ENCODE measurements around the gene CADPS.

The CADPS gene

GRCh38 chr3:62758296-62759066 is 116.7 kb downstream of the CADPS start:
- H3K4me3 ChIP-seq (ENCODE audit: low read length) = no peak overlapping the region
- no peaks in the 10 kb centered on the region for H3K9me3 ChIP-seq (ENCODE audit: control insufficient read depth, low read length)
- H3K27me3 ChIP-seq (ENCODE audit: control insufficient read depth, insufficient read depth, low read length) = no peaks in the 10 kb centered on the region
- H3K36me3 ChIP-seq (ENCODE audit: control insufficient read depth, insufficient read depth, low read length) = no peaks in the 10 kb centered on the region
- no peak overlapping the region for H3K9ac ChIP-seq (ENCODE audit: low read length)
- H3K4me1 ChIP-seq (ENCODE audit: control insufficient read depth, insufficient read depth, low read length) = no peaks in the 10 kb centered on the region

- Histone ChIP-seq H3K4me3 (ENCODE audit: low read length) (no peak overlapping the region), H3K9me3 (ENCODE audit: control insufficient read depth, low read length) (no peaks in the 10 kb centered on the region), H3K9ac (ENCODE audit: low read length) (no peak overlapping the region), H3K27me3 (ENCODE audit: control insufficient read depth, insufficient read depth, low read length) (no peaks in the 10 kb centered on the region), H3K36me3 (ENCODE audit: control insufficient read depth, insufficient read depth, low read length) (no peaks in the 10 kb centered on the region), H3K4me1 (ENCODE audit: control insufficient read depth, insufficient read depth, low read length) (no peaks in the 10 kb centered on the region)
These were observed 118.2 kb downstream of the CADPS start for GRCh38 chr3:62757045-62757444.

DNA sequence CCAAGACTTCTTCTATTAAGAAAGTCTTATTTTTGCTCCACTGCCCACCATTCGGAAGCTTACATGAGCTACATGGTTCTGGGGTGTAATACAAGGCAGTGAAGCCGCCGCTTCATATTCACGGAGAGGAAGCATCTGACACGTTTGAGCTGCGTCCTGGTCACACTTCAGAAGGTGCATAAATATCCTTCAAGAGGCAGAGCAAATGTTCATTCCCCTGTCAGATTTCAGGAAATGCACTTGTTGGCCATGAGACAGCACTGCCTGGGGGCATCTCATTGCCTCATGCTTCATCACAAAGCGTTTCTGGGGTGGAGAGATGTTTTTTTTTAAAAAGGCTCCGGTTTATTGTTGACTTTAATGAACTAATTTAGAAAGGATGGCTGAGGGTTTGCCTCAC is 119.9 kb downstream of the CADPS start:
- Histone ChIP-seq H3K9me3 (ENCODE audit: control insufficient read depth, low read length) (no peaks in the 10 kb centered on the region), H3K4me1 (ENCODE audit: control insufficient read depth, insufficient read depth, low read length) (no peaks in the 10 kb centered on the region), H3K4me3 (ENCODE audit: low read length) (no peak overlapping the region), H3K36me3 (ENCODE audit: control insufficient read depth, insufficient read depth, low read length) (no peaks in the 10 kb centered on the region), H3K9ac (ENCODE audit: low read length) (no peak overlapping the region), H3K27me3 (ENCODE audit: control insufficient read depth, insufficient read depth, low read length) (no peaks in the 10 kb centered on the region)

DNA sequence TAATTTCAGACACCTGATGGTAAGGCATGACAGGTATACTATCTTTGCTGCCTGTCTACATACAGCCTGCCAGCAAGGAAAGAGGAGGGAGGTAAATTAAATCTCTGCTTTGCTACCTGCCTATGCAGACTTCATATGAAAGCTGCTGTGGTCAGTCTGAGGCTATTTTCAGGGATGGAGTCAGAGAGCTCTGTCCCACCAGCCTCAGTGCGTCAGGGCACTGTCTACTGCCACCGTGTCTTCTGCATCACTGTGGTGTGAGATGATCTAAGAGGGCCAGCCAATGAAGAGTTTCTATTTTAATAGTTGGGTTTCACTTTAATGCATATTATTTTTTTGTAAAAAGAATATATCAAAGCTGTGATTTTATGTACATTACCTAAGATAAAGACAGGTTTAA is 125.6 kb downstream of the CADPS start:
- no peaks in the 10 kb centered on the region for H3K27me3 ChIP-seq (ENCODE audit: control insufficient read depth, insufficient read depth, low read length)
- no peaks in the 10 kb centered on the region for H3K36me3 ChIP-seq (ENCODE audit: control insufficient read depth, insufficient read depth, low read length)
- no peaks in the 10 kb centered on the region for H3K4me1 ChIP-seq (ENCODE audit: control insufficient read depth, insufficient read depth, low read length)
- H3K9ac ChIP-seq (ENCODE audit: low read length) = no peak overlapping the region
- no peak overlapping the region for H3K4me3 ChIP-seq (ENCODE audit: low read length)
- no peaks in the 10 kb centered on the region for H3K9me3 ChIP-seq (ENCODE audit: control insufficient read depth, low read length)

DNA sequence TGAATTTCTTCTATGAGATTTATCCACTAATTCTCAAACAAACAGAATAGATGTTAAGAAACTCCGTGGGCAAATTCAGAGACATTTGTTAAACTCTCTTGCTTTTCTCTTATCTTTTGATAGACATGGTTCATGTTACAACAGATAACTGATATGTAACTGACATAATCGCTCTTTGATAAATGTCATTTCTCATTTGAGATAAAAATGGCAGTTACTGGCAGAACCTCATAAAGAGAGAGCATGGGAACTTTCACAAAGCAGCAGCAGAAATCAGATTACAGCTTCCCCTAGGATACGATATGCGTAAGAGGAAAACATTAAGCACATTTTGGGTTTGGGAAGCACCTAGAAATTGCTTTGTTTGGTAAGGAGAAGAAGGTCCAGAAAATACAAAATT is 126.1 kb downstream of the CADPS start:
- no peak overlapping the region for H3K9ac ChIP-seq (ENCODE audit: low read length)

GRCh38 chr3:62737449-62737848 is 137.8 kb downstream of the CADPS start:
- H3K9me3 ChIP-seq (ENCODE audit: control insufficient read depth, low read length) = no peaks in the 10 kb centered on the region
- H3K4me3 ChIP-seq (ENCODE audit: low read length) = no peak overlapping the region
- no peaks in the 10 kb centered on the region for H3K36me3 ChIP-seq (ENCODE audit: control insufficient read depth, insufficient read depth, low read length)
- H3K27me3 ChIP-seq (ENCODE audit: control insufficient read depth, insufficient read depth, low read length) = no peaks in the 10 kb centered on the region
- no peaks in the 10 kb centered on the region for H3K4me1 ChIP-seq (ENCODE audit: control insufficient read depth, insufficient read depth, low read length)
- H3K9ac ChIP-seq (ENCODE audit: low read length) = no peak overlapping the region

More for the DNA sequence above, 126.1 kb downstream of the CADPS start:
- Histone ChIP-seq H3K36me3 (ENCODE audit: control insufficient read depth, insufficient read depth, low read length) (no peaks in the 10 kb centered on the region), H3K9me3 (ENCODE audit: control insufficient read depth, low read length) (no peaks in the 10 kb centered on the region), H3K4me3 (ENCODE audit: low read length) (no peak overlapping the region), H3K27me3 (ENCODE audit: control insufficient read depth, insufficient read depth, low read length) (no peaks in the 10 kb centered on the region), H3K4me1 (ENCODE audit: control insufficient read depth, insufficient read depth, low read length) (no peaks in the 10 kb centered on the region)

GRCh38 chr3:62735510-62735909 is 139.7 kb downstream of the CADPS start:
- no peaks in the 10 kb centered on the region for H3K36me3 ChIP-seq (ENCODE audit: control insufficient read depth, insufficient read depth, low read length)
- H3K27me3 ChIP-seq (ENCODE audit: control insufficient read depth, insufficient read depth, low read length) = no peaks in the 10 kb centered on the region
- H3K9me3 ChIP-seq (ENCODE audit: control insufficient read depth, low read length) = no peaks in the 10 kb centered on the region
- H3K4me1 ChIP-seq (ENCODE audit: control insufficient read depth, insufficient read depth, low read length) = no peaks in the 10 kb centered on the region
- H3K4me3 ChIP-seq (ENCODE audit: low read length) = no peak overlapping the region
- no peak overlapping the region for H3K9ac ChIP-seq (ENCODE audit: low read length)

- Histone ChIP-seq H3K9me3 (ENCODE audit: control insufficient read depth, low read length) (no peaks in the 10 kb centered on the region), H3K36me3 (ENCODE audit: control insufficient read depth, insufficient read depth, low read length) (no peaks in the 10 kb centered on the region)
These were observed 142.9 kb downstream of the CADPS start for GRCh38 chr3:62732183-62732904.

DNA sequence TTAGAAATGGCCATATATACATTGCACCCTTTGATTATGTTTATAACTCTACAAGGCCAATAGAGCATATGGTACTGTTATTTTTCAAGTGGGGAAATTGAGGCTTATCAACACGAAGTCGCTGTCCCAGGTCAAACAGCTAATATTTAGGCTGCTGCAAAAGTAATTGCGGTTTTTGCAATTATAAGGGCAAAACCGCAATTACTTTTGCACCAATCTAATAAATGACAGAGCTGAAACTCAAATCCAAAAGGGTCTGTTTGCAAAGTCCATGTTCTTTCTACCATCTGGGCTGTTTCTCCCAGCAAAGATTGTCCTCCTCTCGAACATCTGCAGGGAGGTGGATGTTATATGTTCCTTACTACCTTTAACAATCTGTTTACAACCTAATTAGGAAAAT is 147.2 kb downstream of the CADPS start:
- no peaks in the 10 kb centered on the region for H3K27me3 ChIP-seq (ENCODE audit: control insufficient read depth, insufficient read depth, low read length)
- H3K9me3 ChIP-seq (ENCODE audit: control insufficient read depth, low read length) = no peaks in the 10 kb centered on the region
- H3K36me3 ChIP-seq (ENCODE audit: control insufficient read depth, insufficient read depth, low read length) = no peaks in the 10 kb centered on the region
- H3K9ac ChIP-seq (ENCODE audit: low read length) = no peak overlapping the region
- H3K4me3 ChIP-seq (ENCODE audit: low read length) = no peak overlapping the region
- no peaks in the 10 kb centered on the region for H3K4me1 ChIP-seq (ENCODE audit: control insufficient read depth, insufficient read depth, low read length)

More at GRCh38 chr3:62732183-62732904, 142.9 kb downstream of the CADPS start:
- no peaks in the 10 kb centered on the region for H3K4me1 ChIP-seq (ENCODE audit: control insufficient read depth, insufficient read depth, low read length)
- no peak overlapping the region for H3K9ac ChIP-seq (ENCODE audit: low read length)
- no peak overlapping the region for H3K4me3 ChIP-seq (ENCODE audit: low read length)
- H3K27me3 ChIP-seq (ENCODE audit: control insufficient read depth, insufficient read depth, low read length) = no peaks in the 10 kb centered on the region

DNA sequence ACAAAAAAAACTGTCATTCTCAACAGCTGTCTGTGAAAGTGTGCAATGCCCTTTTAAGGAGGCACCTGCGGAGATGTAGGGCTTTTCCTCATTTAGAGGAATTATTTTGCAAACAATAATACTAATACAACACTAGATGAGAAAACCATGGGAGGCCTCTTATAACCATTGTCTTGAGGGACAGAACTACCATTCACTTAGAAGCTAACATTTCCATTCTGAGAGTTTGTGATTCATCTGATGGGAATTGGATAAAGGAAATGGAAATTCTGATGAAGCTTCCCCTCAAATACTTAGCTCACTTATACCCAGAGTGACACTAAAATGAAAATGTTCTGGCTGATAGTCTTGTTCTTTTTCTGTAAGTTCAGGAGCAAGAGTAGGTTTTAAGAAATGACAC is 147.7 kb downstream of the CADPS start:
- no peak overlapping the region for H3K9ac ChIP-seq (ENCODE audit: low read length)
- no peaks in the 10 kb centered on the region for H3K4me1 ChIP-seq (ENCODE audit: control insufficient read depth, insufficient read depth, low read length)
- no peaks in the 10 kb centered on the region for H3K27me3 ChIP-seq (ENCODE audit: control insufficient read depth, insufficient read depth, low read length)
- no peaks in the 10 kb centered on the region for H3K9me3 ChIP-seq (ENCODE audit: control insufficient read depth, low read length)
- no peaks in the 10 kb centered on the region for H3K36me3 ChIP-seq (ENCODE audit: control insufficient read depth, insufficient read depth, low read length)
- no peak overlapping the region for H3K4me3 ChIP-seq (ENCODE audit: low read length)

GRCh38 chr3:62724503-62724902 is 150.7 kb downstream of the CADPS start:
- Histone ChIP-seq H3K36me3 (ENCODE audit: control insufficient read depth, insufficient read depth, low read length) (no peaks in the 10 kb centered on the region), H3K4me3 (ENCODE audit: low read length) (no peak overlapping the region), H3K4me1 (ENCODE audit: control insufficient read depth, insufficient read depth, low read length) (no peaks in the 10 kb centered on the region), H3K9me3 (ENCODE audit: control insufficient read depth, low read length) (no peaks in the 10 kb centered on the region), H3K9ac (ENCODE audit: low read length) (no peak overlapping the region), H3K27me3 (ENCODE audit: control insufficient read depth, insufficient read depth, low read length) (no peaks in the 10 kb centered on the region)

GRCh38 chr3:62723914-62724217 is 151.3 kb downstream of the CADPS start:
- no peak overlapping the region for H3K9ac ChIP-seq (ENCODE audit: low read length)
- H3K9me3 ChIP-seq (ENCODE audit: control insufficient read depth, low read length) = no peaks in the 10 kb centered on the region
- H3K4me3 ChIP-seq (ENCODE audit: low read length) = no peak overlapping the region
- no peaks in the 10 kb centered on the region for H3K4me1 ChIP-seq (ENCODE audit: control insufficient read depth, insufficient read depth, low read length)
- no peaks in the 10 kb centered on the region for H3K36me3 ChIP-seq (ENCODE audit: control insufficient read depth, insufficient read depth, low read length)
- H3K27me3 ChIP-seq (ENCODE audit: control insufficient read depth, insufficient read depth, low read length) = no peaks in the 10 kb centered on the region

Data from mucosa of stomach (tissue), 1 donor.